Chondrocyte (in vitro differentiated cells): Measurements from ENCODE around the gene DHX8. TPM values are rescaled to one million over a fixed set of nuclear protein-coding genes. Genes with fewer than 3 reads are reported as not detected.

ENCODE experiments used
- DNase-seq: peaks from one replicate; pipeline ENCODE4 v3.0.0; 2021; ENCODE audit warnings: mixed read lengths, low spot score
- H3K27ac Mint-ChIP-seq: one replicate; pipeline ENCODE4 v1.8.0; 2021; ENCODE audit warnings: mild to moderate bottlenecking, moderate library complexity, mixed read lengths; ENCODE audit not compliant: unreplicated experiment
- H3K27me3 Mint-ChIP-seq: 2 replicates; pipeline ENCODE4 v1.8.0; 2021; ENCODE audit warnings: low read depth, mixed read lengths
- H3K36me3 Mint-ChIP-seq: 2 replicates; pipeline ENCODE4 v1.8.0; 2021; ENCODE audit warnings: low read depth, mixed read lengths
- H3K4me1 Mint-ChIP-seq: 2 replicates; pipeline ENCODE4 v1.8.0; 2021; ENCODE audit warnings: low read depth, mild to moderate bottlenecking, mixed read lengths
- H3K4me3 Mint-ChIP-seq: one replicate; pipeline ENCODE4 v1.8.0; 2021; ENCODE audit warnings: mild to moderate bottlenecking, moderate library complexity, mixed read lengths; ENCODE audit not compliant: unreplicated experiment
- H3K9me3 Mint-ChIP-seq: 2 replicates; pipeline ENCODE4 v1.8.0; 2021; ENCODE audit warnings: low read depth, mixed read lengths
- CTCF ChIP-seq: fragments of 200-600 bp; sonication (generic); IDR thresholded peaks from 2 replicates; pipeline ENCODE4 v1.5.0; 2021; ENCODE audit warnings: antibody characterized with exemption, mild to moderate bottlenecking, moderate library complexity
- total RNA-seq: library from RNA; stranded (reverse); gene quantifications from 3 replicates; pipeline ENCODE4 v1.2.1, GENCODE V29; 2021

The DHX8 gene
- total RNA-seq, 1 donor from 2014 or later, result 49.2 TPM

- H3K9me3 Mint-ChIP-seq, result no peaks in the 10 kb centered on the region
- H3K36me3 Mint-ChIP-seq, result no peaks in the 10 kb centered on the region
- DNase-seq, result no peak
- peak within 1 kb of the TSS; percentile 74 for H3K4me3 Mint-ChIP-seq
- H3K27me3 Mint-ChIP-seq, result peaks cover 33% of the 10 kb centered on the region
- peaks cover 27% of the 10 kb centered on the region for H3K4me1 Mint-ChIP-seq
- H3K27ac Mint-ChIP-seq, result no peak within 1 kb of the TSS
- TF ChIP-seq CTCF, result no peak
Observed at GRCh38 chr17:43546319-43547188, 62.8 kb downstream of the DHX8 start, which contains the start of gene ETV4. TSS of gene ETV4 (minus strand) at chr17:43546340. CDS start at chr17:43545617, 723 bp downstream.

GRCh38 chr17:43547189-43547550 is 63.4 kb downstream of the DHX8 start:
- TF ChIP-seq CTCF, result no peak
- DNase-seq, result no peak
- Mint-ChIP-seq H3K36me3 (no peaks in the 10 kb centered on the region), H3K27ac (no peak overlapping the region), H3K9me3 (no peaks in the 10 kb centered on the region), H3K27me3 (peaks cover 32% of the 10 kb centered on the region), H3K4me1 (peaks cover 27% of the 10 kb centered on the region), H3K4me3 (peak overlapping the region; percentile 74)

GRCh38 chr17:43547659-43548256 is 64.0 kb downstream of the DHX8 start:
- TF ChIP-seq CTCF, result no peak
- Mint-ChIP-seq H3K4me3 (no peak overlapping the region), H3K4me1 (peaks cover 27% of the 10 kb centered on the region), H3K9me3 (no peaks in the 10 kb centered on the region), H3K36me3 (no peaks in the 10 kb centered on the region), H3K27me3 (peaks cover 29% of the 10 kb centered on the region), H3K27ac (no peak overlapping the region)
- DNase-seq, result no peak

GRCh38 chr17:43548689-43549379 is 65.1 kb downstream of the DHX8 start:
- DNase-seq, result no peak
- Mint-ChIP-seq H3K27me3 (peaks cover 27% of the 10 kb centered on the region), H3K4me1 (peaks cover 20% of the 10 kb centered on the region), H3K27ac (no peak overlapping the region), H3K36me3 (no peaks in the 10 kb centered on the region), H3K9me3 (no peaks in the 10 kb centered on the region), H3K4me3 (no peak overlapping the region)
- no peak for TF ChIP-seq CTCF

GRCh38 chr17:43549496-43549895 is 65.7 kb downstream of the DHX8 start:
- TF ChIP-seq CTCF, result no peak
- no peak overlapping the region for H3K4me3 Mint-ChIP-seq
- H3K27ac Mint-ChIP-seq, result no peak overlapping the region
- peaks cover 27% of the 10 kb centered on the region for H3K27me3 Mint-ChIP-seq
- no peaks in the 10 kb centered on the region for H3K36me3 Mint-ChIP-seq
- no peak for DNase-seq
- H3K4me1 Mint-ChIP-seq, result peaks cover 15% of the 10 kb centered on the region
- no peaks in the 10 kb centered on the region for H3K9me3 Mint-ChIP-seq
